Smooth muscle cell of the brain vasculature (primary cell): ENCODE measurements around the gene FAM193A.
"Not testable (repeated sequence)": the region's sequence is repeated elsewhere in the genome, so short reads cannot be mapped to it uniquely, and the experiment has no call there.

ENCODE experiments used
- DNase-seq: peaks from one replicate; pipeline ENCODE4 v3.0.0-alpha.2; 2012; ENCODE audit warnings: low read depth, low spot score

The FAM193A gene

GRCh38 chr4:2651546-2651945 lies 115.1 kb downstream of the FAM193A start:
- no peak for DNase-seq

- DNase-seq, result no peak
These were observed 115.6 kb downstream of the FAM193A start for GRCh38 chr4:2651998-2652397.

GRCh38 chr4:2652415-2653160 lies 116.1 kb downstream of the FAM193A start:
- no peak for DNase-seq

GRCh38 chr4:2660596-2661211 lies 124.3 kb downstream of the FAM193A start:
- no peak for DNase-seq

- no peak for DNase-seq
These were observed 126.2 kb downstream of the FAM193A start for GRCh38 chr4:2662598-2662997.

GRCh38 chr4:2663275-2663674 lies 126.8 kb downstream of the FAM193A start:
- DNase-seq, result no peak

- no peak for DNase-seq
These were observed 130.3 kb downstream of the FAM193A start for GRCh38 chr4:2666722-2667247.

- no peak for DNase-seq
These were observed 131.0 kb downstream of the FAM193A start for GRCh38 chr4:2667428-2667827.

- no peak for DNase-seq
These were observed 134.9 kb downstream of the FAM193A start for GRCh38 chr4:2671267-2671895.

- DNase-seq, result no peak
These were observed 135.6 kb downstream of the FAM193A start for GRCh38 chr4:2672082-2672481.

- DNase-seq, result no peak
These were observed 136.3 kb downstream of the FAM193A start for GRCh38 chr4:2672700-2673099.

GRCh38 chr4:2673157-2673556 lies 136.7 kb downstream of the FAM193A start:
- no peak for DNase-seq

GRCh38 chr4:2679762-2680161 lies 143.3 kb downstream of the FAM193A start:
- not testable (repeated sequence) for DNase-seq

- DNase-seq, result no peak
These were observed 148.0 kb downstream of the FAM193A start for GRCh38 chr4:2684486-2684885.

- no peak for DNase-seq
These were observed 149.1 kb downstream of the FAM193A start for GRCh38 chr4:2685541-2685940.

GRCh38 chr4:2686379-2687265 lies 150.2 kb downstream of the FAM193A start:
- no peak for DNase-seq

GRCh38 chr4:2688281-2688680 lies 151.8 kb downstream of the FAM193A start:
- no peak for DNase-seq

GRCh38 chr4:2688697-2689096 lies 152.2 kb downstream of the FAM193A start:
- no peak for DNase-seq

GRCh38 chr4:2689114-2689513 lies 152.7 kb downstream of the FAM193A start:
- DNase-seq, result no peak

GRCh38 chr4:2689825-2690700 lies 153.6 kb downstream of the FAM193A start:
- no peak for DNase-seq

GRCh38 chr4:2691313-2691712 lies 154.9 kb downstream of the FAM193A start:
- no peak for DNase-seq
